NCI-H774 (cell line): ENCODE results near the gene NBAS.
"Not testable (repeated sequence)": the region's sequence is repeated elsewhere in the genome, so short reads cannot be mapped to it uniquely, and the experiment has no call there.

Source experiments
- DNase-seq: peaks from one replicate; lab custom pipeline; 2025; lab: John Stamatoyannopoulos, UW

The NBAS gene

GRCh38 chr2:15210542-15210941 is 350.6 kb downstream of the NBAS start:
- DNase-seq = not testable (repeated sequence)

- no peak for DNase-seq
These were observed 354.7 kb downstream of the NBAS start for GRCh38 chr2:15206419-15206818.

- no peak for DNase-seq
These were observed 355.6 kb downstream of the NBAS start for GRCh38 chr2:15205562-15205961.

- DNase-seq = no peak
These were observed 360.1 kb downstream of the NBAS start for GRCh38 chr2:15201009-15201408.

GRCh38 chr2:15200581-15200980 is 360.6 kb downstream of the NBAS start:
- DNase-seq = no peak

- no peak for DNase-seq
These were observed 363.1 kb downstream of the NBAS start for GRCh38 chr2:15198051-15198450.

- DNase-seq = no peak
These were observed 365.3 kb downstream of the NBAS start for GRCh38 chr2:15195813-15196212.

GRCh38 chr2:15191789-15192188 is 369.3 kb downstream of the NBAS start:
- DNase-seq = no peak

GRCh38 chr2:15189216-15189615 is 371.9 kb downstream of the NBAS start:
- no peak for DNase-seq

- no peak for DNase-seq
These were observed 373.4 kb downstream of the NBAS start for GRCh38 chr2:15187702-15188101.

- DNase-seq = no peak
These were observed 375.0 kb downstream of the NBAS start for GRCh38 chr2:15186118-15186517.

- DNase-seq = no peak
These were observed 376.6 kb downstream of the NBAS start for GRCh38 chr2:15184491-15184890.

- no peak for DNase-seq
These were observed 378.9 kb downstream of the NBAS start for GRCh38 chr2:15182275-15182674.

GRCh38 chr2:15181092-15181745 is 379.9 kb downstream of the NBAS start:
- no peak for DNase-seq

- no peak for DNase-seq
These were observed 380.8 kb downstream of the NBAS start for GRCh38 chr2:15180379-15180778.

- DNase-seq = no peak
These were observed 382.2 kb downstream of the NBAS start for GRCh38 chr2:15178946-15179345.

GRCh38 chr2:15177103-15177502 is 384.0 kb downstream of the NBAS start:
- no peak for DNase-seq

GRCh38 chr2:15176604-15177003 is 384.5 kb downstream of the NBAS start:
- DNase-seq = no peak

- no peak for DNase-seq
These were observed 386.6 kb downstream of the NBAS start for GRCh38 chr2:15174567-15174966.

GRCh38 chr2:15173501-15173900 is 387.6 kb downstream of the NBAS start:
- DNase-seq = no peak

GRCh38 chr2:15172825-15173224 is 388.3 kb downstream of the NBAS start:
- DNase-seq = peak; percentile 0

- no peak for DNase-seq
These were observed 390.9 kb downstream of the NBAS start for GRCh38 chr2:15170070-15170775.

GRCh38 chr2:15169326-15170069 is 391.6 kb downstream of the NBAS start:
- DNase-seq = no peak
